LoVo (cell line): ENCODE results near the gene DUSP23.

ENCODE experiments used
- DNase-seq: peaks from one replicate; pipeline ENCODE4 v3.0.0-alpha.2; 2016; ENCODE audit warnings: low spot score

The DUSP23 gene

DNA sequence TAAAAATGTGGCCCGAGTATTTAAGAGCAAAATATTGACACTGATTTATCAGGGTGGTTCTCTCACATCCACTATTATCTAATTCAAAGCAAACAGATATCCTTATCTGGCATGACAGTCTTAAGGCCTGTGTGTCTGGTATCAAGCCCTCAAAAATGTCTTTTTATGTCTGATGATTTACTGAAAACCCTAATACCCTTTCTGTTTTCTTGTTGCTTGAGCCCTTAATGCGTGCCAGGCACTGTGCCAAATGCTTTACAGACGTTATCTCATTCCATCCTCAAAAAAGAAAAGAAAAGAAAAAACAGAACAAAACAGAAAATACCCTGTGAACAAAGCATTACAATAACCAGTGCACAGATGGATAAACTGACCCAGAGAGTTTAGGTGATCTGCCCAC lies 5.7 kb downstream of the DUSP23 start:
- DNase-seq: no peak

DNA sequence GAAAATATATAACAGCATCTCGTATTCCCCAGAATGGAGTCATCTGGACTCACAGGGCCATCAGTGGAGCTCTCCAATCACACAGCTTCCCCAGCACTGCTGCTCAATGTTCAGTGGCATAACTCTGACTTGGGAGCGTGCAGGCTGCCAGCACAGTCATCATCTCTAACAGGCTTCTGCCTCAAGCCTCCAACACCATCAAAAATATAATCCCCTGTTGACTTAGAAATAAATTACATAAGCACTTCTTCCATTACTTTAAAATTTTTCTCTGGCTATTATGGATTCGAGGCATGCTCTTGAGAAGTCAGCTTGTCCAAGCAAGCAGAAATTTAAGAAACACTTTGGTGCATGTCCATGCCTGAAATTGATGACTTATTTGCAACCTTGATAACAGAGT lies 6.2 kb downstream of the DUSP23 start:
- no peak for DNase-seq

DNA sequence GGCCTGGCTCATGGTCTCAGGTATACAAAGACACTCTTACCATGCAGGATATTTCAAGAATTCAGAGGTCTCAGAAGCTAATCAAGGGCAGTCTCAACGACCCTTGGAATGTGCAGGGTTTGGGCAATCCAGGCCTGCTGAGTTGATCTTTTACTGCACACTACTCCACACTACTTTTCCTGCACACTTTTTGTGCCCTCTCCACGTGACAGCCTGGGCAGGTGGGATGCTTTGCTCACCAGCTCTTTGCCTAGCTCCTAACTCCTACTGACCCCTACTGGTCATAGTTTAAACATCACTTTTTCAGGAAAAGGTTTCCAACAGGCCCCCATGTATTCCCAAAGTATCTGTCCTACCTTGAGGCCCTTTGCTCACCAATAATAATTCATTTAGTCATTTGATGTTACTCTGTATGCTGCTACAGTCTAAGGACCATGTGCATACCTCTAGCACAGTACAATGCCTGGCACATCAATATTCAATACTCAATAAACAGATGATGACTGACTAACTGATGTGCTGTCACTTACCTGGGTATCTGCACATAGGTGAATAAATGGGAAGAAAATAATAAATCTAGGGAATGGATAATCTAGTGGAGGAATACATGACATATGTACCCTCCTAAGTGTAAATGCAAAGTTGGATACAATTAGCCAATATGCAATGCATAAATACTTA lies 9.6 kb downstream of the DUSP23 start:
- DNase-seq: peak; percentile 8

DNA sequence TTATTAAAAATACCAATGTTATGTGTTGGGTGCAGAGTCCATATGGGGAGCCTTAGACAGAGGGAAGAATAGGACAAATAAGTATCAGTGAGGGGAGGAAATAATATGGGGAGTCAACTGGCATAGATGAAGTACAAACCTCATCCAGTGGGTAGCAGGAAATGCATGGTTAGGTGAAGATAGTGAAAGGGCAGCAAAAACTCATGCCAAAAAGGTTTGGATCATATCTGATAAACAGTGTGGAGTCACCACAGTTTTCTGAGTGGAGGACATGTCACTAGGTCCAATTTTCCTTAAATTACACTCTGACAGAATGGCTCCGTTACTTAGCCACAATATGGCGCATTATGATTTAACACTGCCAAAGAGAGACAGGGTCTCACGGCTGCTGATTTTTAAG lies 10.3 kb downstream of the DUSP23 start:
- DNase-seq: no peak

DNA sequence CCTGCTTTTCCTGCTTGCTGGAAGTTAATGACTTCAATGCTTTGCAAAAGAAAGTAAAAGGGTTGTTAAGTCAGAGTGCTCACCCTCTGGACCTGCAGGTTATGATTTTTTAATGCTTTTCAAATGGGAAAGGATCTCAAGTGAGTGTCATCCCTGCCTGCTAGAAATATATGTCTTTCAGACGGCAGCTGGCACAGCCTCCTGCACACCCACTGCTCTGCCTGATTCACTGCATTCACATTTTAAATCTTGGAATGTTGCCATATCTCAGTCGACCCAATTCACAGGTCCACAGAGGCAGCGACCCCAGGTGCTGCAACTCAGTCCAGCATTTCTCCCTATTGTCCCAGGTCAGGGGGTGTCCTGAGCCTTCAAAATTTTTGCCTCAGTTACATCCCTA lies 10.7 kb downstream of the DUSP23 start:
- DNase-seq: no peak

DNA sequence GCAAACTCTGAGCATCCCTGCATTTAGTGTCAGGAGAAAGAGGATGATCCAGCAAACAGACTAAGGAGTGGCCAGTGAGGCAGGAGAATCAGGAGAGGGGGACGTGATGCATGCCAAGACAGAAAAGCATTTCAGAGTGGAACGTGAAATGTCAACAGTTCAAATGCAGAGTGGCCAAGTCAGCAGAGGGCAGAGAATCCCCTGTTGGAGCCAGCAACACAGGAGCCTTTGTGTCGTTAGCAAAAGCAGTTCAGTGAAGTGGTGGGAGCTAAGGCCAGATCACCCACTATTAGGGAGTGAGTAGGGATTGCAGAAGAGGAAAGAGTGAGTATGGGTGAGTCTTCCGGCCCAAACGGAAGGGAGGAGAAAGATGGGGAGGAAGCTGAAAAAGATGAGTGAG lies 14.8 kb downstream of the DUSP23 start:
- no peak for DNase-seq

DNA sequence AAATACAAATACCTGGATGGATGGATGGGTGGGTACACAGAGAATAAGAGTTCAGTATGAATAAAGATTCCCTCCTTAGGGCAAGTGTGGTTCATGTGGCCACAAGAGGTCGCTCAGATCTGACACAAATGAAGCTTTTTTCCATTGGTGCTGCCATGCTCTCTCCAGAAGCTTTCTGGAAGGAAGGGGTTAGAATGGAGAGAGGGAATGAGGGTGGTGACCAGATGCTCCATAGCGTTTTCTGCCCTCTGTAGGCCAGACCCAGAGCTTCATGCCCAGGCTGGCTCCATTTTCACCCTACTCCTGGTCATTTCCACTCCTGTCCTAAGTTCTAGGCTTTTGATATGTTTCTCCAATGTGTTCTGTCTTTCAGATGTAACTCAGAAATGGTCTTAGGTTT lies 18.1 kb downstream of the DUSP23 start:
- peak; percentile 72 for DNase-seq

DNA sequence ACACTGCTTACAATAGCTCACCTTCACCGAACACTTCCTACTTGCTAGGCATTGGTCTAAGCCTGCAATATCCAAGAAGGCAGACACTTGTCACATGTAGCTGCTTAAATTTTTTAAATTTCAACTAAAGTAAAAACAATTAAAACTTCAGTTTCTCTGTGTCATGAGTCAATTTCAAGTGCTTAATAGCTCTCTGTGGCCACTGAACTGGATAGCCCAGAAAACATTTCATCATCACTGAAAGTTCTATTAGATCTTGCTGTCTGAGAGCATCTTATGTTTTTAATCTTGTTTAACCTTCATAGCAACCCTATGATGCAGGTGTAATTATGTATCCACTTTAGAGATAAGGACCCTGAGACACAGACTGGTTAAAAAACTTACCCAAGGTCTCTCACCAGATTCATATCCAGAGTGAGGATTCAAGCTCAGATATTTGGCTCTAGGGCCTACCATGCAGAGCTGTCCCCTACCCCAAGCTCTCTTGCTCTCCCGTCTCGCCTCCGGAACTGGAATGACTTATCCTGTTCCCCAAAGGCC lies 18.8 kb downstream of the DUSP23 start:
- DNase-seq: no peak

DNA sequence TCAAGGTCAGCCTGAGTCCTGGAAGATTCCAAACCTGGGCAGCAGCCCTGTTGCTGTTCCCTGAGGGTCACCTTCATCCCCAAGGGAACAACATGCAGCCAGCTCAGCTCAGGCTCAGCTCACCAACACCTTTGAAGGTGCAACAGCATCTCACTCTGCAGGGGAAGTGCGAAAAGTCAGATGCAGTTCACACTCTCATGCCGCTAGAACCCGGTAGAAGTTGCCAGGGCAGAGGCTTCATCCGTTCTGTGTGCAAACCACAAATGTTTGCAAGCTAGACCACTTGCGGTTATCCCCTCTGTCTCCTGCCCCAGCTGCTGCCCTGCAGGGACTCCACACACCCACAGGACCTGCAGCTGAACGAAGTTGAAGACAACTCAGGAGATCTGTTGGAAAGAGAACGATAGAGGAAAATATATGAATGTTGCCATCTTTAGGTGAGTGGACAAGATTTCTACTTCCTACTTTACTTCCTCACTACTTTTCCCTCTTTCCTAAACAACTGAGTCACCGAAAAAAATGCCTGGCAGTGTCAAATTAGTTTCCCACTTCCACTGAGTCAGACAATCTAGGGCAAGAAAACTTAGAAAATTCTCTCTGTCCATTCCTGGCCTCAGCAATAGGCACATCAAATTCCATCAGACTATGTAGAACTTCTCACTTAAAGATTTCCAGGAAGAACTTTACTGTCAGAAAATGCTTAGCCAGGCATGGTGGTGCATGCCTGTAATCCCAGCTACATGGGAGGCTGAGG lies 19.6 kb downstream of the DUSP23 start:
- DNase-seq: no peak

DNA sequence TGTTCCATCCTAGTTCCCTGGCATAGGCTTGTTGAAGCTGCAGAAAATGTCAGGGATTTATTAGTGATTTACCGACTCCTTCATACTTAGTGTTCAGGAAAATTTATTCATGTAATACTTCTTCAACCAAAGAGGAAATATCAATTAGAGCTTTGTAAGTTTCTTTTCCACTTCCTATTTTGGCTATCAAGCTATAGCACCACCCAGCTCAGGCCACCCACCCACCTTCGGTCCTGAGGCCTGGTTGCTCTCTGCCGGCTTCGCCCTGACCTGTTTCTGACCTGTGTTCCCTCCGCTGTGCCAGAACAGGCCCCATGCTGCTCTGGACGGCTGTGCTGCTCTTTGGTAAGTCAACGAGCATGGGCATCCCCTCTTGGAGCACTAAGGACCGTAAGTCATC lies 21.3 kb downstream of the DUSP23 start, which contains the start of gene FCRL6:
Gene FCRL6, plus strand, starts transcription at position 250 of the 400 bp plus-strand sequence. Its CDS starts 65 bp downstream, at position 315.
- DNase-seq: no peak

DNA sequence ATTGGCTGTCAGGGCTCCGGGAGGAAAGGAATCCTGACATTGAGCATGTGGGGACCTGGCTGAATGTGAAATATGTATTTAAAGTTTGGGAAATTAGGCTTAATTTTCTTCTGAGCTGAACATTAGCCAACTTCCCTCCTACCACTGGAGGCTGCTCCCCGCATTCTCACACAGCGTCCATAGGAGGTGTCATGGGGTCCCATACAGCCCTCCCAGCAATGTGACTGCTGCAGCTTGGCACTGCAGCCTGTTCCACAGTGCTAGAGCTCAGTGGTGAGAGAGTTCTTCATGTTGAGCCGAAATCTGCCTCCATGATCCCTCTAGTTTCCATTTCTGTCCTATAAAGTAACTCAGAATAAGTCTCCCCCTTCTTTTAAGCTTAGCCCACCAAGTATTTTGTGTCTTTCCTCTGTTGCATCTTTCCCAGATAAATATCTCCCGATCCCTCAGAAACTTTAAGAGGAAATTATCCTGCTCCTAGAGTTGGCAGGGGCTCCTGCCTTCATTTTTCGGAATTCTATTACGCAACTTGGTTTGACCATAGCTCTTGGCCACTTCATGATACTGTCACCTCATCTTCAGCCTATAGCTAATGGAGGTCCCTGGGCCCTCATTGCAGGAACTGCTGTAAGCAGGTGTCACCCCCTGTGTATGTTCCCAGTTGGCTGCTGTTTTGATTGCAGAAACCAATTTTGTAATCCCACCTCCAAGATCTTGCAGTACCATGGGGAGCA lies 23.4 kb downstream of the DUSP23 start:
- no peak for DNase-seq

DNA sequence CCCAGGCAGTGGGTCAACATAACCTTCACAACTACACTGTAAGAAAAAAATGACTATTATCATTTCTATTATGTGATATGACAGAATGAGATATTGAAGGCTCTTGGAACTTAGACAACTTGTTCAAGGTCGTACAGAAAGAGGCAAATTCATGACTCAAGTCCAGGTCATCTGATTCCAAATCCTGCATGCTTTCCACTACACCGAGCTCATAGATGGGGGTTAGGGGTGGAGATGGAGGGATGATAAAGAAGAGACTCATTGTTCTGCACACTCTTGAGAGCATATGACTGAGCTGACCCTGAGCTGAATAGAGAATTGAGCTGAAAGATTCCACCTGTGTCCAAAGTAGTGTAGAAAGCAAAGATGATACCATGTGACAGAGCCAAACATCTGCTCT lies 24.2 kb downstream of the DUSP23 start:
- DNase-seq: no peak

DNA sequence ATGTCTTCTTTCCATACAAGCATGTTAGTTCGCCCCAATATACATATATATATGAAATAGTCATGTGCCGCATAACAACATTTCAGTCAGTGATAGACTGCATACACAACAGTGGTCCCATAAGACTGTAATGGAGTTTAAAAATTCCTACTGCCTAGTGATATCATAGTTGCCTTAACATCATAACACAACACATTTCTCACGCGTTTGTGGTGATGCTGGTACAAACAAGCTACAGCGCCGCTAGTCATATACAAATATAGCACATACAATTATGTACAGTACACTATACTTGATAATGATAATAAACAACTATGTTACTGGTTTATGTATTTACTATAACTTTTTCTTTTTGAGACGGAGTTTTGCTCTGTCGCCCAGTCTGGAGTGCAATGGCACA lies 35.2 kb downstream of the DUSP23 start:
- DNase-seq: no peak

DNA sequence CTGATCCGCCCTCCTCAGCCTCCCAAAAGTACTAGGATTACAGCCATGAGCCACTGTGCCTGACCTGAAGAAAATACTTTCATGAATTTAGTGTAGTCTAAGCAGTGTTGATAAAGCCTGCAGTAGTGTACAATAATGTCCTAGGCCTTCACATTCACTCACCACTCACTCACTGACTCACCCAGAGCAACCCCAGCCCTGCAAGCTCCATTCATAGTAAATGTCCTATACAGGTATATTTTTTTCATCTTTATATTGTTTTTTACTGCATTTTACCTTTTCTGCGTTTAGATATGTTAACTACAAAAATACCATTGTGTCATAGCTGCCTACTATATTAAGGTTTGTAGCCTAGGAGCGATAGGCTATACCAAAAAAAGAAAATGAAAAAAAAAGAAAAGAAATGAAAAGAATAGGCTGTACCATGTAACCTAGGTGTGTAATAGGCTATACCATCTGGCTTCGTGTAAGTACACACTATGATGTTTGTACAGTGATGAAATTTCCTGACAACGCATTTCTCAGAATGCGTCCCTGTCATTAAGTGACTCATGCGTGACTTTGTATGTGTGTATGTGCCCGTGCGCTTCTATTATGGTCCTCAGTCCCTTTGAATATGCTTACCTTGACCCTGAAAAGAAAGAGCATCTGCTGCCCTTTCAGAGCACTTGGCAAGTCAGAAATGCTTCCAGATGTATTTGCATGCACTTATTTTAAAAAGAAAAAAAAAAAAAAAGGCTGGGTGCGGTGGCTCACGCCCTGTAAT lies 36.7 kb downstream of the DUSP23 start:
- no peak for DNase-seq

DNA sequence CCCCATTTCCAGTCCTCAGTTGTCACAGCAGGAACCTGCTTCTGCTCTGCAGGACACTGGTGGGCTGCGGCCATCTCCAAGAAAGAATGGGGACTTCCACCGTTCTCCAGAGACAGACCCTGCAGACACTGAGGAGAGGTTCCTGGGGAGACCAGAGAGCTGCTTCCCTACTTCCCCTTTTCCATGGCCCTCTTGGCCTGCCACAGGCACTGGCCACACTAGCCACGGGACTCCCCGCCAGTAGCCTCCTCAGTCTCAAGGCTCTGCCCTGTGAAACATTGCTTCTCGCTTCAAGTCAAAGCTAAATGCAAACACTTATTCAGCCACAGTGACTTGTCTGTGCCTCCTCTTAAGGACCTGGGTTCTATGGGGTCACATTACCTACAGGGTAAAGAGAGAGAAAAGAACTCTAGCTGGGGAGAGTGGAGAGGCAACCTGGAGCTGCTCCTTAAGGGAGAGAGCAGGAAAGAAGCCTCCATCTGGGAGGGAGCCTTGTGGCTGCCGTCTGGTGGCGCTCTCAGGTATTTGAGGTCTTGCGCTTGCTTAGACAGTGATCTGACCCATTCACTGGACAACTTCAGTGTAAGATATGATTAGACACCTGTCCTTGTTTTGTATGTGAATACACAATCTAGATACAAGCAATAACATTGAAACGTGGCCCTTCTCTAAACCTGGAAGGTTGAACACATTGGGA lies 40.6 kb downstream of the DUSP23 start:
- DNase-seq: no peak

DNA sequence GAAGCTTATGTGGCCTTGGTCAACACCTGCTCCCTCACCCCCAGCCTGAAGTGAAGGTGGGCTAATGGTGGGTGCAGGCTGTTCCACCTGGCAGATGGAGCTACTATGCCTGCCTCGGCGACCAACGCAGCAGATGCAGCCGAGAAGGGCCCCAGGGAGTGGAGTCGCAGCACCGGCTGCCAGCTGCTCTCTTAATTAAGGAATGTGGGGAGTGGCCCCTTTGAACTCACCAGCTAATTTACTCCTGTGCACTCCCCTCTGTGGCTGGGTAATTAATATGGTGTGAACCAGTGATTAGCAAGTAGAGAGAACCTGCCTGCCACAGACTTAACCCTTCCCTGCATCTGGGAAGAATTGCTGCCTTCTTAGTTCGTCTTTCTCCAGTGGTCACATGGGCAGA lies 42.6 kb downstream of the DUSP23 start:
- no peak for DNase-seq

DNA sequence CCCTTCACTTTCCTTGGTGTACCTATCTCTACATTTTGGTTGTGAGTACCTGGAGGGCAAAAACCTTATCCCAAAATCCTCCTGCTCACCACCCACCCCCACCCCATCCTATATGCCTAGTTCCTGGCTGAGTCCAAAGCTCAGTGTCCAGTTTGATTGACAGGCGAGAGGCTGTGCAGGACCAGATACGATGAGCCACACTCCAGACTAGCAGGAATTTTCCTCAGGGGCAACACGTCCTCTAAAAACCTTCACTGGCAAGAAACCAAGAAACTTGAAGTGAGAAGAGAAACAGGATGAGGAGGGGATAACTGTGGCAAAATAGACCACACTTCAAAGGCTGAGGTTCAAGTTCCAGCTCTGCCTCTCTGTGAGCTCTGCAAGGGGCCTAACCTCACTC lies 44.8 kb downstream of the DUSP23 start:
- no peak for DNase-seq

DNA sequence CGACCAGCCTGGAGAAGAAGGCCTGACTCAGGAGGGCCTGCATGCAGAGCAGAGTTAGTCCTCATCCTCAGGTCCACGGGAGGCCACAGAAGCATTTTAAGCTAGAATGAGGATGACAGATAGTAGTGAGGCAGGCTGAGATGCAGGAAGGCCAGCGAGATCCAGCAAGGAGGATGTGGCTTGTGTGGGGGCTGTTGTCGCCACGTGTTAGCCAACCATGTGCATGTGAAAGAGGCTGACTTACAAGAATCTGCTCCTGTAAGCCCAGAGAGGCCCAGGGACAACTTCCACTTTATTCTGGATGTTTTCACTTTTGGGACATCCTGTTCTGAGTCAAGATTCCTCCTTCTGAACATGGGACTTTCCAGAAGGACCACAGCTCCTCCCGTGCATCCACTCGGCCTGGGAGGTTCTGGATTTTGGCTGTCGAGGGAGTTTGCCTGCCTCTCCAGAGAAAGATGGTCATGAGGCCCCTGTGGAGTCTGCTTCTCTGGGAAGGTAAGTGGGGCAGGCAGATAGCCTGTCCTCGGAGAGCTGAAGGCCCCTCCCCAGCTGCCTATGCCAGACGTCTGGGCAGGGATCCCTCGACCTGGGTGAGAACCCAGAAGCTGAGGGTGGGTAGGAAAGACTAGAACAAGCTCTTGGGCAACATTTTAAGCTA lies 45.8 kb downstream of the DUSP23 start, which contains the start of gene SLAMF8:
Gene SLAMF8, plus strand, starts transcription at position 433 of the 661 bp plus-strand sequence. Its CDS starts 26 bp downstream, at position 459.
- no peak for DNase-seq

DNA sequence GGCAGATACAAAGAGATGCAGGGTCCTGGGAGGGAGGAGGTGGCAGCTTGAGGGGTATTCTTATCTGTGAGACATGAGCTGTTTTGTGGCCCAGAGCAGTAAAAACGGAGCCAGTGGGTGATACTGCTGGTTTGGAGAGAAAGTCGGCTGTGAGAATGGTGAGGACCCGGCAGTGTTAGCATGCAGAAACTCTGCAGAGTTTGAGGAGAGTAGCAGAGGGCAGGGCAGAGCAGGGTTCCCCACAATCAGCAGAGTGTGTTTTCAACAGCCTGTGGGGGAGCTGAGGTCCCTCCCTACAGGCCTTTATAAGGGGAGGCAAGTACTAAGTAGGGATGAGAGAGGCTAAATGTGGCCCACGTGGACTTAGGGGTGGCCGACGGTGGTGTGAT lies 46.3 kb downstream of the DUSP23 start:
- no peak for DNase-seq

DNA sequence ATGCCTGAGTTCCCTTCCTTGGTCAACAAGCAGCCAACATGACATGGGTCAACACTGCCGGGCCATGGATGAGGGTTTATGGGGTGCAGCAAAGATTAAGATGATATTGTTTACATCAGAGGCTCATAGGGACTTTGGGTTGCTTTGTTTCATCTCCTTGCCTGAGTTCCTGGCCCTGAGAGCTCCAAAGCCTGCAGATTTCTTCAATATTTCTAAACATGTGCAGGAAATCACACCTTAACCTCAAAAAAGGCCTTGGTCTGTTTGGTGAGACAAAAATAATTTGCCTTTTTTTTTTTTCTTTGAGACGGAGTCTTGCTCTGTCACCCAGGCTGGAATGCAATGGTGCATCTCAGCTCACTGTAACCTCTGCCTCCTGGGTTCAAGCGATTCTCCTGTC lies 46.8 kb downstream of the DUSP23 start:
- DNase-seq: no peak

DNA sequence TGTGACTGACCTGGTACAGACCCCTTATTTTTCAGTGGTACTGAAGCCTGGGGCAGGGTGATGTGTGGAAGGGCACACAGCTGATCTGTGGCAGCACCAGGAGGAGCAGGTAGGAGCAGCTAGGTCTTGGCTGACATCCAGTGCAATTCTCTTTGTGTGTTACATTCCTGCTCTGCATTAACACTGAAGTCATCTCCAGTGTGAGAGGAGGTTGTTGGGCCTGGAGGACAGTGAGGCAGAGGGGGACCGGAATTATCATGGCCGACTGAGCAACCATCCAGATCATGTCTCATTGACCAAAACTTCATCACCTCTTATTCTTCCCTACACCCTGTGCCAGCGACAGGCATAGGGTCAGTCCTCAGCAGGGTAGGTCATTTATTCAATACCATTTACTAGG lies 47.4 kb downstream of the DUSP23 start:
- no peak for DNase-seq
